SU-DHL-6 (cell line): ENCODE measurements around the gene STKLD1.

Source experiments
- H2AFZ ChIP-seq: fragments of 200-600 bp; sonication (generic); 2 replicates; pipeline ENCODE4 v1.6.1; 2014; ENCODE audit warnings: low read depth, mild to moderate bottlenecking, moderate library complexity, mixed read lengths, antibody characterized with exemption, low read length; ENCODE audit not compliant: severe bottlenecking
- H3F3A ChIP-seq: fragments of 200-600 bp; shearing (Covaris generic); 2 replicates; pipeline ENCODE4 v1.6.0; 2016; ENCODE audit warnings: antibody characterized with exemption, mild to moderate bottlenecking; ENCODE audit not compliant: insufficient read depth
- H3K27ac ChIP-seq: fragments of 200-600 bp; sonication (generic); 2 replicates; pipeline ENCODE4 v1.5.1; 2016; ENCODE audit warnings: low read depth, mild to moderate bottlenecking, low read length, moderate library complexity, mixed read lengths
- H3K27me3 ChIP-seq: fragments of 200-600 bp; sonication (generic), shearing (Covaris generic); 2 replicates; pipeline ENCODE4 v1.6.0; 2014; ENCODE audit warnings: mild to moderate bottlenecking, low read length
- H3K36me3 ChIP-seq: fragments of 200-600 bp; sonication (generic); 2 replicates; pipeline ENCODE4 v1.6.1; 2014; ENCODE audit warnings: mild to moderate bottlenecking, low read length, mixed read lengths
- H3K4me2 ChIP-seq: fragments of 300-600, 200-600 bp; shearing (Covaris generic), sonication (generic); 2 replicates; pipeline ENCODE4 v1.6.0; 2014; ENCODE audit warnings: low read length, low read depth, mild to moderate bottlenecking; ENCODE audit not compliant: poor library complexity, severe bottlenecking
- H3K4me3 ChIP-seq: fragments of 200-600 bp; sonication (generic); 2 replicates; pipeline ENCODE4 v1.5.1; 2014; ENCODE audit warnings: antibody characterized with exemption, low read length, mild to moderate bottlenecking, mixed read lengths; ENCODE audit not compliant: insufficient read depth, poor library complexity, severe bottlenecking
- H3K79me2 ChIP-seq: fragments of 200-600 bp; sonication (generic); 2 replicates; pipeline ENCODE4 v1.6.1; 2014; ENCODE audit warnings: mild to moderate bottlenecking, low read length, moderate library complexity; ENCODE audit not compliant: insufficient read depth
- H3K9ac ChIP-seq: fragments of 200-600 bp; sonication (generic); 2 replicates; pipeline ENCODE4 v1.7.0; 2014; ENCODE audit warnings: mild to moderate bottlenecking, low read length
- H3K9me2 ChIP-seq: fragments of 200-600 bp; sonication (generic); replicated peaks from 2 replicates; pipeline ENCODE4 v1.6.1; 2014; ENCODE audit warnings: low read length; ENCODE audit not compliant: insufficient read depth
- H3K9me3 ChIP-seq: fragments of 200-600 bp; sonication (generic); 2 replicates; pipeline ENCODE4 v1.6.1; 2014; ENCODE audit warnings: low read length, mixed read lengths; ENCODE audit not compliant: insufficient read depth
- H4K20me1 ChIP-seq: fragments of 200-600 bp; sonication (generic); 2 replicates; pipeline ENCODE4 v1.6.1; 2014; ENCODE audit warnings: low read depth, mild to moderate bottlenecking, antibody characterized with exemption, low read length, moderate library complexity, mixed read lengths
- CTCF ChIP-seq: fragments of 200-600 bp; sonication (generic); IDR thresholded peaks from one replicate; pipeline ENCODE4 v1.5.1; 2017; ENCODE audit warnings: antibody characterized with exemption, mild to moderate bottlenecking, low read length, moderate library complexity; ENCODE audit not compliant: insufficient read depth, poor library complexity, severe bottlenecking
- EZH2phosphoT487 ChIP-seq: fragments of 200-600 bp; sonication (generic), shearing (Covaris generic); conservative IDR thresholded peaks from 2 replicates; pipeline ENCODE4 v1.6.1; 2018; ENCODE audit warnings: mild to moderate bottlenecking, antibody characterized with exemption, low read length, moderate library complexity, mixed read lengths

Gene STKLD1

DNA sequence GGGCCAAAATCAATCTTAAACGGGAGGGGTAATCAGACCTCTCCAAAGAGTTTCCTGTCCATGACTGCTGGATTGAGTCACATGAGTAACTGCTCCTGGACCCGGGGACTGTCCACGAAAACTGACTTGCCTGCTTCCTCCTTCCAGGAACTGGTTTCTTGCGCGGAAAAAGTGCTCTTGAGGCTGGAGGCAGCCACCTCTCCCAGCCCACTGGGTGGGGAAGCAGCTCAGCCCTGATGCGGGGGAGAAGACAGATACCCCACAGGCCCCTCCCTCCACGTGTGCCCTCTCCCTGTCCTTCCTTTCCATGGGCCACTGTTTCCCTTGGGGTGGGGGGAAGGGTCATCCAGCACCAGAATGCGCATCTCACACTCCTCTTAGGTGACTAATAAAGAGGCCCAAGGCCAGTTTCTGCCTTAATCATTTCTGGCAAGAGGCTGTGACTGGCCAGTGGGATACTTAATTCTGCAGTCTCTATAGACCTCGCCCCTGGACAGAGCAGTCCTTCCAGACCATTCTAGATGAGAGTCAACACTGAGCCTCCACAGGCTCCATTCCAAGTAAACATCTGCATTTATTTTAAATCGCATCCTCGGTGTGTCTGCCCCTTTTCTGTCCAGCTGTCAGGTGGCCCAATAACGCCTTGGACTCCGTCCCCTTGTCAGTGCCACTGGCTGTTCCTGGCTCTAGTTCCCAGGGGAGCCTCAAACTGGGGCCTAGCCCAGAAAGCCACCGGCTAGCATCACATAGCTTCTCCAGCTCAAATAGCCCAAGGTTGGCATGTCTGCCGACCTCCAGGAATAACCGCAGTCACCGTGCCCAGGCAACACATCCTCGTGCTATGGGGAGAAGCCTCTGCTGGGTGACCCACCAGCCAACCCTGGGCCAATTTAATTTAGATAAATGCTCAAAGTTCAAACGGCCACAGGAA is 29.6 kb downstream of the STKLD1 start:
- Histone ChIP-seq H3K9me3 (no peaks in the 10 kb centered on the region), H2AFZ (no peak overlapping the region), H3K27me3 (no peaks in the 10 kb centered on the region), H3K79me2 (no peaks in the 10 kb centered on the region), H3F3A (no peaks in the 10 kb centered on the region), H3K27ac (no peak overlapping the region), H3K9me2 (no peaks in the 10 kb centered on the region), H3K9ac (no peak overlapping the region), H4K20me1 (no peaks in the 10 kb centered on the region), H3K4me3 (no peak overlapping the region), H3K4me2 (no peak overlapping the region), H3K36me3 (no peaks in the 10 kb centered on the region)
- TF ChIP-seq EZH2phosphoT487, result no peak
- TF ChIP-seq CTCF, result no peak

GRCh38 chr9:133406480-133407307 is 30.5 kb downstream of the STKLD1 start:
- Histone ChIP-seq H3K27me3 (no peaks in the 10 kb centered on the region), H3K9me2 (no peaks in the 10 kb centered on the region), H3K4me3 (no peak overlapping the region), H3K27ac (no peak overlapping the region), H4K20me1 (no peaks in the 10 kb centered on the region), H2AFZ (no peak overlapping the region), H3K36me3 (no peaks in the 10 kb centered on the region), H3F3A (no peaks in the 10 kb centered on the region), H3K79me2 (no peaks in the 10 kb centered on the region), H3K4me2 (no peak overlapping the region), H3K9ac (no peak overlapping the region), H3K9me3 (no peaks in the 10 kb centered on the region)
- TF ChIP-seq CTCF (peak; percentile 97), EZH2phosphoT487 (no peak)

DNA sequence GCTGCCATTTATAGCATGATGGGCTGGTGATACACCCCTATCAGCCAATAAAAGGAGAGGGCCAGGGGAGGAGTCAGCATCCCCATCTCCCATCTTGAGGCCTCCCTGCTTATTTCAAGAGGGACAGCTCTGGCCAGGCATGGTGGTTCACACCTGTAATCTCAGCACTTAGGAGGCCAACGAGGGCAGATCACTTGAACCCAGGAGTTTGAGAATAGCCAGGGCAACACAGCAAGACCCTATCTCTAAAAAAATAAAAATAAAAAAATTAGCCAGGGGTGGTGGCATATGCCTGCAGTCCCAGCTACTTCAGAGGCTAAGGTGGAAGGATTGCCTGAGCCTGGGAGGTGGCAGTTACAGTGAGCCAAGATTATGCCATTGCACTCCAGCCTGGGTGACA is 31.9 kb downstream of the STKLD1 start:
- Histone ChIP-seq H3K4me2 (no peak overlapping the region), H3K9me3 (no peaks in the 10 kb centered on the region), H3K36me3 (no peaks in the 10 kb centered on the region), H3K9me2 (no peaks in the 10 kb centered on the region), H3K27me3 (no peaks in the 10 kb centered on the region), H3K27ac (no peak overlapping the region), H3K9ac (no peak overlapping the region), H4K20me1 (no peaks in the 10 kb centered on the region), H3K4me3 (no peak overlapping the region), H3K79me2 (0 out of 2 replicates have a peak, but pooled peaks cover 6% of the 10 kb centered on the region), H2AFZ (no peak overlapping the region), H3F3A (no peaks in the 10 kb centered on the region)
- TF ChIP-seq CTCF (no peak), EZH2phosphoT487 (no peak)
